ENCODE measurements around the gene ADGRD1.

The ADGRD1 gene

GRCh38 chr12:131041216-131041967 lies 87.7 kb downstream of the ADGRD1 start:
- no peak for TF ChIP-seq CTCF (IDR thresholded peaks at IDR 0.05; ENCODE audit: extremely low read depth, insufficient read depth, missing control alignments)

GRCh38 chr12:131041968-131042833 lies 88.5 kb downstream of the ADGRD1 start:
- in situ Hi-C loops (cut with MboI; ENCODE audit: low pct_unique_long_range_greater_than_20kb, low sequenced_read_pairs, unreplicated experiment) = no loop called here
- TF ChIP-seq CTCF (IDR thresholded peaks at IDR 0.05; ENCODE audit: extremely low read depth, insufficient read depth, missing control alignments) = no peak
- no peak for DNase-seq (ENCODE audit: low spot score)

More at GRCh38 chr12:131041216-131041967, 87.7 kb downstream of the ADGRD1 start:
- DNase-seq (ENCODE audit: low spot score) = no peak
- in situ Hi-C loops (cut with MboI; ENCODE audit: low pct_unique_long_range_greater_than_20kb, low sequenced_read_pairs, unreplicated experiment) = no loop called here

GRCh38 chr12:131042834-131043245 lies 89.1 kb downstream of the ADGRD1 start:
- TF ChIP-seq CTCF (IDR thresholded peaks at IDR 0.05; ENCODE audit: extremely low read depth, insufficient read depth, missing control alignments) = no peak
- DNase-seq (ENCODE audit: low spot score) = no peak
- in situ Hi-C loops (cut with MboI; ENCODE audit: low pct_unique_long_range_greater_than_20kb, low sequenced_read_pairs, unreplicated experiment) = no loop called here

- in situ Hi-C loops (cut with MboI; ENCODE audit: low pct_unique_long_range_greater_than_20kb, low sequenced_read_pairs, unreplicated experiment) = no loop called here
- no peak for DNase-seq (ENCODE audit: low spot score)
- no peak for TF ChIP-seq CTCF (IDR thresholded peaks at IDR 0.05; ENCODE audit: extremely low read depth, insufficient read depth, missing control alignments)
Observed at GRCh38 chr12:131043401-131043871, 89.7 kb downstream of the ADGRD1 start.

- in situ Hi-C loops (cut with MboI; ENCODE audit: low pct_unique_long_range_greater_than_20kb, low sequenced_read_pairs, unreplicated experiment) = no loop called here
- DNase-seq (ENCODE audit: low spot score) = no peak
- no peak for TF ChIP-seq CTCF (IDR thresholded peaks at IDR 0.05; ENCODE audit: extremely low read depth, insufficient read depth, missing control alignments)
Observed at GRCh38 chr12:131044136-131044535, 90.4 kb downstream of the ADGRD1 start.

GRCh38 chr12:131044760-131045381 lies 91.2 kb downstream of the ADGRD1 start:
- no peak for TF ChIP-seq CTCF (IDR thresholded peaks at IDR 0.05; ENCODE audit: extremely low read depth, insufficient read depth, missing control alignments)
- in situ Hi-C loops (cut with MboI; ENCODE audit: low pct_unique_long_range_greater_than_20kb, low sequenced_read_pairs, unreplicated experiment) = no loop called here
- DNase-seq (ENCODE audit: low spot score) = no peak

All from GM13977 (cell line).